Caki2 (cell line): ENCODE data around the gene MAP3K1. TPM values are rescaled to one million over a fixed set of nuclear protein-coding genes. Genes with fewer than 3 reads are reported as not detected.

Experiments used
- DNase-seq: peaks from one replicate; pipeline ENCODE4 v3.0.0-alpha.2; 2015; ENCODE audit warnings: low read depth
- in situ Hi-C: cut with HindIII; loops from 2 replicates; pipeline ENCODE4 v1.10.0; 2016; ENCODE audit warnings: low sequenced_read_pairs, low pct_unique_long_range_greater_than_20kb, mixed read lengths
- total RNA-seq: library from RNA; depleted of rRNA; stranded (reverse); fragments of >200 nt; shearing (Covaris generic); gene quantifications from 2 replicates; pipeline ENCODE4 v1.2.3, GENCODE V29; 2014; ENCODE audit warnings: low replicate concordance; rRNA removed

MAP3K1 gene
- total RNA-seq, 1 experiment from 2014 or later: 38.0 TPM

DNA sequence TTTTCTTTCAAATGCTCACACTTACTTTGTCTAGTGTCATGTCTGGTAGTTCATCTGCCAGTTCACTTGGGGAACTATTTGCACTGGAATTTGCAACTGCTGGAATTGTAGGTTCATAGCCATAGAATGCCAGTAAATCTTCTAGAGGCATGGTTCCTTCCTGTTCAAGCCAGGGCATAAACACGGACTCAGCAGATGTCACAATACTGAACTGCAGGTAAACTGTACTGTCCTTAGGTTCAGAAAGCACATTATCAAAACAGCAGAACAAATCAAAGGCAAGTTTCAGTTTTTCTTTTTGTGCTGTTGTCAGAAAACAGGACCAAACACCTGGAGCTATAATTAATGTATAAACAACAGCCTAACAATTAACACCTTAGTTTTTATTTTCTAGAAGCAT is 123.5 kb downstream of the MAP3K1 start:
- in situ Hi-C loops: no loop called here
- no peak for DNase-seq

DNA sequence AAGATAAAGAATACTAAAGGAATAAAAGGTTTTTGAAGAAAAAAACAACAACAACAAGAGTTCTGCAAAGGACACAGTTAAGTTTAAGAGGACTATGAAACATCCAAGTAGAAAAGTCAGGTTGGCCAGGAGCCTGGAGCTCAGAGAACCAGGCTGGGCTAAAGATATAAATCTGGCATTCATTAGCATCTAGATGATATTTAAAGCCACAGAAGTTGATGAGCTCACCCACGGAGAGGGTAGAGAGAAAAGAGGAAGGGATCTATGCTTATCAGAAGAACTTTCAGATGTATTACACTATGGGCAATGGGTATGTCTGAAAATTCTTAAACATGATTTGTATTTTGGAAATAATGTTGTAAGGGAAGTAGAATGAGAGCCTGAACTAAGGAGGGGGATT is 126.6 kb downstream of the MAP3K1 start:
- in situ Hi-C loops: no loop called here
- DNase-seq: no peak

Other genes starting within 250 kb of the MAP3K1 start
- 37.2 and 48.9 TPM in 2 replicates for gene SETD9, start 94.0 kb downstream of the MAP3K1 start, total RNA-seq
- gene MIER3, start 136.6 kb downstream of the MAP3K1 start, total RNA-seq: 4.7 and 18.6 TPM in 2 replicates